Measurements from ENCODE around the gene TLR10. TPM values are rescaled to one million over a fixed set of nuclear protein-coding genes. Genes with fewer than 3 reads are reported as not detected.
"Not testable (repeated sequence)": the region's sequence is repeated elsewhere in the genome, so short reads cannot be mapped to it uniquely, and the experiment has no call there.

The TLR10 gene
- polyA plus RNA-seq, 1 donor = 0.40 TPM

- DNase-seq = no peak
Observed at GRCh38 chr4:38800961-38801450, 18.2 kb upstream of the TLR10 start.

- no peak for DNase-seq
Observed at GRCh38 chr4:38800366-38800765, 17.6 kb upstream of the TLR10 start.

- no peak for DNase-seq
Observed at GRCh38 chr4:38795087-38795486, 12.3 kb upstream of the TLR10 start.

GRCh38 chr4:38794051-38794450, 11.3 kb upstream of the TLR10 start:
- DNase-seq = no peak

- DNase-seq = no peak
Observed at GRCh38 chr4:38791010-38791409, 8.2 kb upstream of the TLR10 start.

- no peak for DNase-seq
Observed at GRCh38 chr4:38788317-38788716, 5.5 kb upstream of the TLR10 start.

GRCh38 chr4:38787693-38788092, 4.9 kb upstream of the TLR10 start:
- DNase-seq = no peak

- DNase-seq = no peak
Observed at GRCh38 chr4:38785901-38786402, 3.2 kb upstream of the TLR10 start.

GRCh38 chr4:38785041-38785790, 2.4 kb upstream of the TLR10 start:
- no peak for DNase-seq

- no peak for DNase-seq
Observed at GRCh38 chr4:38784141-38784540, 1.4 kb upstream of the TLR10 start.

- DNase-seq = no peak
Observed at GRCh38 chr4:38783109-38783460, 295 bp upstream of the TLR10 start.

- no peak for DNase-seq
Observed at GRCh38 chr4:38781854-38782261, 932 bp downstream of the TLR10 start.

- no peak for DNase-seq
Observed at GRCh38 chr4:38780833-38781484, 1.8 kb downstream of the TLR10 start.

GRCh38 chr4:38779790-38780189, 3.0 kb downstream of the TLR10 start:
- DNase-seq = no peak

- DNase-seq = not testable (repeated sequence)
Observed at GRCh38 chr4:38777925-38778324, 4.9 kb downstream of the TLR10 start.

- DNase-seq = no peak
Observed at GRCh38 chr4:38775326-38775725, 7.5 kb downstream of the TLR10 start.

GRCh38 chr4:38774181-38774955, 8.4 kb downstream of the TLR10 start:
- DNase-seq = no peak

GRCh38 chr4:38770281-38770680, 12.5 kb downstream of the TLR10 start:
- not testable (repeated sequence) for DNase-seq

GRCh38 chr4:38769857-38770256, 12.9 kb downstream of the TLR10 start:
- no peak for DNase-seq

GRCh38 chr4:38769441-38769840, 13.3 kb downstream of the TLR10 start:
- DNase-seq = no peak

- DNase-seq = no peak
Observed at GRCh38 chr4:38768968-38769394, 13.8 kb downstream of the TLR10 start.

GRCh38 chr4:38766940-38767339, 15.8 kb downstream of the TLR10 start:
- DNase-seq = not testable (repeated sequence)

- no peak for DNase-seq
Observed at GRCh38 chr4:38765382-38765781, 17.4 kb downstream of the TLR10 start.

Measured in left kidney (tissue), 2 donors.